ENCODE results near the gene SDK1. TPM values are rescaled to one million over a fixed set of nuclear protein-coding genes. Genes with fewer than 3 reads are reported as not detected.

The SDK1 gene
- total and polyA plus RNA-seq, 10 of the 15 experiments (the other 5 are each of a cell fraction or from before 2014, with no cell fraction given) = 0.14 to 0.33 TPM; not detected in 8

DNA sequence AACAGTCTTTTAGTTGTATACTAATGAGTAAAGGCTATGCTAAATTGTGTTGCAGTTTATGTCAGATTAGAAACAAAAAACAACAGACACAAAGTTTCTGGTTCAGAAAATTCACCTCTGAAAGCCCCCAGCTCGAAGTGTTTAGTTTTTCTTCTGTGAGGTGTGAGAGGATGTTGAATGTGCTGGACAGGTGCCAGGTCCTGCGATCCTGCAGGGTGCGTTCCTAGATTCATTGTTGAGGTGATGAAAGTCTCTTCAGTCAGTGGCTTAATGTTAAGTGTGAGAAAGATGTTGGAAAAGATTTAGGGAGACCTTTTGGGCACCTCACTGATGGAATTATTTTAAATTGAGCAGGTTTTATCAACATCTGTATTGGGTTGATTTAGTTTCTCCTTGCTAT is 287.3 kb downstream of the SDK1 start:
- Histone ChIP-seq H3K4me1 (ENCODE audit: control insufficient read depth, insufficient read depth, low read length) (no peaks in the 10 kb centered on the region), H2AFZ (ENCODE audit: control insufficient read depth, low read depth, low read length) (no peak overlapping the region), H3K27ac (ENCODE audit: control insufficient read depth, insufficient read depth) (no peak overlapping the region), H3K9ac (ENCODE audit: control insufficient read depth, insufficient read depth, low read length) (no peak overlapping the region), H3K9me3 (replicated peaks; ENCODE audit: control insufficient read depth, insufficient read depth, low read length) (no peaks in the 10 kb centered on the region), H3K4me3 (no peak overlapping the region), H3K27me3 (replicated peaks in 1 of 2; ENCODE audit: control insufficient read depth in 2 of 2, insufficient read depth in 2 of 2, low read length in 1 of 2) (no peaks in the 10 kb centered on the region), H4K20me1 (ENCODE audit: control insufficient read depth, insufficient read depth) (no peaks in the 10 kb centered on the region), H3K4me2 (ENCODE audit: control insufficient read depth, insufficient read depth) (no peak overlapping the region), H3K79me2 (ENCODE audit: control insufficient read depth, insufficient read depth, low read length) (no peaks in the 10 kb centered on the region), H3K36me3 (ENCODE audit: control insufficient read depth in 2 of 2, insufficient read depth in 2 of 2, low read length in 1 of 2) (no peaks in the 10 kb centered on the region)
- WGBS (ENCODE audit: insufficient coverage, insufficient replicate concordance, low lambda C conversion rate, missing lambda C conversion rate) = 60% methylated on average over 3 of the region's 3 CpGs
- intact Hi-C loops (cut with micrococcal nuclease; ENCODE audit: unreplicated experiment) (no loop called here), in situ Hi-C loops (cut with MboI) (no loop called here)
- ChIA-PET RAD21 (ENCODE audit: unreplicated experiment) (no interaction called here), CTCF (no interaction called here), SMC1A (ENCODE audit: uncharacterized antibody, unreplicated experiment) (no interaction called here), POLR2A (interaction anchor here (0.6 kb wide), 1 partner anchor 367 kb away, joined by 3 read pairs; no protein-coding TSS in a partner anchor)
- no peak for ATAC-seq
- TF ChIP-seq, protein P1, sequence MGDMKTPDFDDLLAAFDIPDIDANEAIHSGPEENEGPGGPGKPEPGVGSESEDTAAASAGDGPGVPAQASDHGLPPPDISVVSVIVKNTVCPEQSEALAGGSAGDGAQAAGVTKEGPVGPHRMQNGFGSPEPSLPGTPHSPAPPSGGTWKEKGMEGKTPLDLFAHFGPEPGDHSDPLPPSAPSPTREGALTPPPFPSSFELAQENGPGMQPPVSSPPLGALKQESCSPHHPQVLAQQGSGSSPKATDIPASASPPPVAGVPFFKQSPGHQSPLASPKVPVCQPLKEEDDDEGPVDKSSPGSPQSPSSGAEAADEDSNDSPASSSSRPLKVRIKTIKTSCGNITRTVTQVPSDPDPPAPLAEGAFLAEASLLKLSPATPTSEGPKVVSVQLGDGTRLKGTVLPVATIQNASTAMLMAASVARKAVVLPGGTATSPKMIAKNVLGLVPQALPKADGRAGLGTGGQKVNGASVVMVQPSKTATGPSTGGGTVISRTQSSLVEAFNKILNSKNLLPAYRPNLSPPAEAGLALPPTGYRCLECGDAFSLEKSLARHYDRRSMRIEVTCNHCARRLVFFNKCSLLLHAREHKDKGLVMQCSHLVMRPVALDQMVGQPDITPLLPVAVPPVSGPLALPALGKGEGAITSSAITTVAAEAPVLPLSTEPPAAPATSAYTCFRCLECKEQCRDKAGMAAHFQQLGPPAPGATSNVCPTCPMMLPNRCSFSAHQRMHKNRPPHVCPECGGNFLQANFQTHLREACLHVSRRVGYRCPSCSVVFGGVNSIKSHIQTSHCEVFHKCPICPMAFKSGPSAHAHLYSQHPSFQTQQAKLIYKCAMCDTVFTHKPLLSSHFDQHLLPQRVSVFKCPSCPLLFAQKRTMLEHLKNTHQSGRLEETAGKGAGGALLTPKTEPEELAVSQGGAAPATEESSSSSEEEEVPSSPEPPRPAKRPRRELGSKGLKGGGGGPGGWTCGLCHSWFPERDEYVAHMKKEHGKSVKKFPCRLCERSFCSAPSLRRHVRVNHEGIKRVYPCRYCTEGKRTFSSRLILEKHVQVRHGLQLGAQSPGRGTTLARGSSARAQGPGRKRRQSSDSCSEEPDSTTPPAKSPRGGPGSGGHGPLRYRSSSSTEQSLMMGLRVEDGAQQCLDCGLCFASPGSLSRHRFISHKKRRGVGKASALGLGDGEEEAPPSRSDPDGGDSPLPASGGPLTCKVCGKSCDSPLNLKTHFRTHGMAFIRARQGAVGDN (IDR thresholded peaks at IDR 0.05) = no peak
- BruUV-seq (replicated peaks) = no TSS peak
- FAIRE-seq = no peak
- DNase-seq (ENCODE audit: low read depth, low spot score) = no peak

DNA sequence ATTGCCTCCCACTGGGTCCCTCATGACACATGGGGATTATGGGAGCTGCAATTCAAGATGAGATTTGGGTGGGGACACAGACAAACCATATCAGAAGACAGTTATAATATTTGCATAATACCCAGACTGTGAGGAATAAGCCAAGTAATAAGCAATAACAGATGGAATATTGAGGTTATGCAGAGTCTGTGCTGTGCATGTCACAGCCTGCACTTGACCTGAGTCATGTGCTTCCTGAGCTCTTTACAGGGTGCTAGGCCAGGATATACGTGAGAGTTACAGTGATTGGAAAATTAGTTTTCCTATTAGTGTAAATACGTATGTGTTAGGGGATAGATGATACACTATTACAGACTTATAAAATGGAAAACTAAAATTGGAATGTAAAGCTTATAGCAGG is 288.7 kb downstream of the SDK1 start:
- ChIA-PET RAD21 (ENCODE audit: unreplicated experiment) (no interaction called here), POLR2A (no interaction called here), SMC1A (ENCODE audit: uncharacterized antibody, unreplicated experiment) (no interaction called here), CTCF (no interaction called here)
- intact Hi-C loops (cut with micrococcal nuclease; ENCODE audit: unreplicated experiment) (no loop called here), in situ Hi-C loops (cut with MboI) (no loop called here)
- Histone ChIP-seq H3K79me2 (ENCODE audit: control insufficient read depth, insufficient read depth, low read length) (no peaks in the 10 kb centered on the region), H4K20me1 (ENCODE audit: control insufficient read depth, insufficient read depth) (no peaks in the 10 kb centered on the region), H2AFZ (ENCODE audit: control insufficient read depth, low read depth, low read length) (no peak overlapping the region), H3K4me2 (ENCODE audit: control insufficient read depth, insufficient read depth) (no peak overlapping the region), H3K4me1 (ENCODE audit: control insufficient read depth, insufficient read depth, low read length) (no peaks in the 10 kb centered on the region), H3K9ac (ENCODE audit: control insufficient read depth, insufficient read depth, low read length) (no peak overlapping the region), H3K4me3 (no peak overlapping the region), H3K27me3 (replicated peaks in 1 of 2; ENCODE audit: control insufficient read depth in 2 of 2, insufficient read depth in 2 of 2, low read length in 1 of 2) (no peaks in the 10 kb centered on the region), H3K27ac (ENCODE audit: control insufficient read depth, insufficient read depth) (no peak overlapping the region), H3K36me3 (ENCODE audit: control insufficient read depth in 2 of 2, insufficient read depth in 2 of 2, low read length in 1 of 2) (no peaks in the 10 kb centered on the region), H3K9me3 (replicated peaks; ENCODE audit: control insufficient read depth, insufficient read depth, low read length) (no peaks in the 10 kb centered on the region)
- no TSS peak for BruUV-seq (replicated peaks)
- FAIRE-seq = no peak
- no peak for ATAC-seq
- WGBS (ENCODE audit: insufficient coverage, insufficient replicate concordance, low lambda C conversion rate, missing lambda C conversion rate) = 27% methylated on average over 2 of the region's 2 CpGs
- no peak for DNase-seq (ENCODE audit: low read depth, low spot score)
- TF ChIP-seq, protein P2, sequence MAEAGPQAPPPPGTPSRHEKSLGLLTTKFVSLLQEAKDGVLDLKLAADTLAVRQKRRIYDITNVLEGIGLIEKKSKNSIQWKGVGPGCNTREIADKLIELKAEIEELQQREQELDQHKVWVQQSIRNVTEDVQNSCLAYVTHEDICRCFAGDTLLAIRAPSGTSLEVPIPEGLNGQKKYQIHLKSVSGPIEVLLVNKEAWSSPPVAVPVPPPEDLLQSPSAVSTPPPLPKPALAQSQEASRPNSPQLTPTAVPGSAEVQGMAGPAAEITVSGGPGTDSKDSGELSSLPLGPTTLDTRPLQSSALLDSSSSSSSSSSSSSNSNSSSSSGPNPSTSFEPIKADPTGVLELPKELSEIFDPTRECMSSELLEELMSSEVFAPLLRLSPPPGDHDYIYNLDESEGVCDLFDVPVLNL (IDR thresholded peaks at IDR 0.05; ENCODE audit: low read depth, low read length) = no peak
- TF ChIP-seq TCF3 (IDR thresholded peaks at IDR 0.05; ENCODE audit: borderline replicate concordance, insufficient read depth, low read depth, low read length) (no peak), ESRRA (IDR thresholded peaks at IDR 0.05; ENCODE audit: low read length) (no peak), CHD1 (IDR thresholded peaks at IDR 0.05; ENCODE audit: low read depth, low read length) (no peak), FOS (IDR thresholded peaks at IDR 0.05; ENCODE audit: borderline replicate concordance, extremely low read depth, insufficient read length) (no peak)
- TF ChIP-seq, protein P3, sequence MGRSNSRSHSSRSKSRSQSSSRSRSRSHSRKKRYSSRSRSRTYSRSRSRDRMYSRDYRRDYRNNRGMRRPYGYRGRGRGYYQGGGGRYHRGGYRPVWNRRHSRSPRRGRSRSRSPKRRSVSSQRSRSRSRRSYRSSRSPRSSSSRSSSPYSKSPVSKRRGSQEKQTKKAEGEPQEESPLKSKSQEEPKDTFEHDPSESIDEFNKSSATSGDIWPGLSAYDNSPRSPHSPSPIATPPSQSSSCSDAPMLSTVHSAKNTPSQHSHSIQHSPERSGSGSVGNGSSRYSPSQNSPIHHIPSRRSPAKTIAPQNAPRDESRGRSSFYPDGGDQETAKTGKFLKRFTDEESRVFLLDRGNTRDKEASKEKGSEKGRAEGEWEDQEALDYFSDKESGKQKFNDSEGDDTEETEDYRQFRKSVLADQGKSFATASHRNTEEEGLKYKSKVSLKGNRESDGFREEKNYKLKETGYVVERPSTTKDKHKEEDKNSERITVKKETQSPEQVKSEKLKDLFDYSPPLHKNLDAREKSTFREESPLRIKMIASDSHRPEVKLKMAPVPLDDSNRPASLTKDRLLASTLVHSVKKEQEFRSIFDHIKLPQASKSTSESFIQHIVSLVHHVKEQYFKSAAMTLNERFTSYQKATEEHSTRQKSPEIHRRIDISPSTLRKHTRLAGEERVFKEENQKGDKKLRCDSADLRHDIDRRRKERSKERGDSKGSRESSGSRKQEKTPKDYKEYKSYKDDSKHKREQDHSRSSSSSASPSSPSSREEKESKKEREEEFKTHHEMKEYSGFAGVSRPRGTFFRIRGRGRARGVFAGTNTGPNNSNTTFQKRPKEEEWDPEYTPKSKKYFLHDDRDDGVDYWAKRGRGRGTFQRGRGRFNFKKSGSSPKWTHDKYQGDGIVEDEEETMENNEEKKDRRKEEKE (IDR thresholded peaks at IDR 0.05) = no peak

Measured in GM12878 (cell line).